Transverse colon (tissue), 3 donors: ENCODE results near the gene NAP1L5.

Experiments
- POLR2A ChIP-seq: fragments of 450-650 bp; IDR thresholded peaks from one replicate; pipeline ENCODE4 v1.6.1; 2016; ENCODE audit warnings: antibody characterized with exemption, mild to moderate bottlenecking, moderate library complexity
- TF ChIP-seq, protein P1 (sequence below), 5 experiments: fragments of 200-600 bp in 3 of 5; fragments of 450-650 bp in 2 of 5; sonication (generic) in 3 of 5; IDR thresholded peaks; 1 replicate in 2 of 5; 2 replicates in 3 of 5; pipeline ENCODE4 v1.5.1; 2016 to 2017; ENCODE audit warnings: antibody characterized with exemption in 5 of 5, inconsistent platforms in 3 of 5, mild to moderate bottlenecking in 2 of 5, moderate library complexity in 1 of 5

GRCh38 chr4:88660446-88661294 is 37.0 kb downstream of the NAP1L5 start:
- TF ChIP-seq, protein P1, sequence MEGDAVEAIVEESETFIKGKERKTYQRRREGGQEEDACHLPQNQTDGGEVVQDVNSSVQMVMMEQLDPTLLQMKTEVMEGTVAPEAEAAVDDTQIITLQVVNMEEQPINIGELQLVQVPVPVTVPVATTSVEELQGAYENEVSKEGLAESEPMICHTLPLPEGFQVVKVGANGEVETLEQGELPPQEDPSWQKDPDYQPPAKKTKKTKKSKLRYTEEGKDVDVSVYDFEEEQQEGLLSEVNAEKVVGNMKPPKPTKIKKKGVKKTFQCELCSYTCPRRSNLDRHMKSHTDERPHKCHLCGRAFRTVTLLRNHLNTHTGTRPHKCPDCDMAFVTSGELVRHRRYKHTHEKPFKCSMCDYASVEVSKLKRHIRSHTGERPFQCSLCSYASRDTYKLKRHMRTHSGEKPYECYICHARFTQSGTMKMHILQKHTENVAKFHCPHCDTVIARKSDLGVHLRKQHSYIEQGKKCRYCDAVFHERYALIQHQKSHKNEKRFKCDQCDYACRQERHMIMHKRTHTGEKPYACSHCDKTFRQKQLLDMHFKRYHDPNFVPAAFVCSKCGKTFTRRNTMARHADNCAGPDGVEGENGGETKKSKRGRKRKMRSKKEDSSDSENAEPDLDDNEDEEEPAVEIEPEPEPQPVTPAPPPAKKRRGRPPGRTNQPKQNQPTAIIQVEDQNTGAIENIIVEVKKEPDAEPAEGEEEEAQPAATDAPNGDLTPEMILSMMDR (IDR thresholded peaks at IDR 0.05), result no peak
- TF ChIP-seq POLR2A, result no peak
